Measurements from ENCODE around the gene RIMKLB. TPM values are rescaled to one million over a fixed set of nuclear protein-coding genes. Genes with fewer than 3 reads are reported as not detected.

RIMKLB gene
- polyA plus RNA-seq, 2 of the 4 experiments (the other 2 are of a cell fraction): 21.0 to 43.8 TPM

- no peak for TF ChIP-seq EHMT2 (IDR thresholded peaks at IDR 0.05; ENCODE audit: low read depth)
- TF ChIP-seq KDM5A (IDR thresholded peaks at IDR 0.05): no peak
Measured at GRCh38 chr12:8829621-8830020, 131.8 kb downstream of the RIMKLB start (continued).

DNA sequence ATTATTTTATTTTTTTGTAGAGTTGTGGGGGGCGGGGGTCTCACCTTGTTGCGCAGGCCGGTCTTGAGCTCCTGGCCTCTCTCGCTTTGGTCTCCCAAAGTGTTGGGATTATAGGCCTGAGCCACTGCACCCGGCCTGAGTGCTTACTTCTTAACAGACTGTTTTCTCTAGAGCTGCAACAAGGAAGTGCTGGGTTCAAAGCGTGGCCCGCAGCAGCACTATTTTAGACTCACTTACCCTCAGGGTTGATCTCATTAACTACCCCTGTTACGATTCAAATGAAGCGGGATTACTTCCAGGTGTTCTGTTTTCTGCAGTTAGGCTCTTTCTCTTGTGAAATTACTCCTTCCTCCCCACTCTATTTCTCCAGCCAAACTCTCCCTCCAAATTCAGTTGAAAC lies 133.3 kb downstream of the RIMKLB start:
- CTCF ChIA-PET: interaction anchor here (0.7 to 0.9 kb wide), 5 partner anchors 21 to 826 kb away, joined by 3 read pairs; no protein-coding TSS in a partner anchor
- POLR2A ChIA-PET: no interaction called here
- 81% methylated on average over 9 of the region's 9 CpGs for WGBS (ENCODE audit: missing lambda C conversion rate)
- ATAC-seq (no peak), FAIRE-seq (no peak), DNase-seq (ENCODE audit: low read depth in 1 of 2, low spot score in 1 of 2) (no peak)
- peaks cover 4% of the 10 kb centered on the region; the same call in 2 of the 3 replicates for H3K9me3 ChIP-seq
- no peak overlapping the region for H3K4me2 ChIP-seq
- H3K4me1 ChIP-seq: no peaks in the 10 kb centered on the region
- H3K27ac ChIP-seq: no peak overlapping the region
- H3K4me3 ChIP-seq: no peak overlapping the region
- TF ChIP-seq CHD2 (IDR thresholded peaks at IDR 0.05; ENCODE audit: low read length, partially characterized antibody): no peak
- no peak for TF ChIP-seq RARB (CRISPR knock-in tag; IDR thresholded peaks at IDR 0.05)
- no peak for TF ChIP-seq GATA3 (IDR thresholded peaks at IDR 0.05; ENCODE audit: borderline replicate concordance)
- no peak for TF ChIP-seq EHMT2 (IDR thresholded peaks at IDR 0.05; ENCODE audit: low read depth)
- TF ChIP-seq HEYL (CRISPR knock-in tag; IDR thresholded peaks at IDR 0.05): no peak
- no peak for TF ChIP-seq FOSB (CRISPR knock-in tag; IDR thresholded peaks at IDR 0.05)
- no peak for TF ChIP-seq NFE2L2 (conservative IDR thresholded peaks at IDR 0.05; ENCODE audit: low read length)
- TF ChIP-seq SREBF2 (IDR thresholded peaks at IDR 0.05): no peak

DNA sequence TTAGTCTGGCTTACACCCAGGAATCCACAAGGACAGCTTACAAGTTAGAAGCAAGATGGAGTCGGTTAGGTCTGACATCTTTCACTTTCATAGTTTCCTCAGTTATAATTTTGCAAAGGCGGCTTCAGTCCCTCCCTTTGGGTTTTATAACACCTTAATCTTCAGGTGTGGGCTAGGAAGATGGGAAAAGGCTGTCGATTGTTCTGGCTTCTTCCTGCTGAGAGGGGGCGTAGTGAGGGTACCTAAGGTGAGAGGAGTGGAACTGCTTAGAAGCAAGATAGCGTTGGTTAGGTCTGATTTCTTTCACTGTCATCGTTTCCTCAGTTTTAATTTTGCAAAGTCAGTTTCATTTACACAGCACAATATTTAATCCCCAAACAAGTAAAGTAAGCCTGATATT lies 134.7 kb downstream of the RIMKLB start:
- FAIRE-seq (no peak), ATAC-seq (no peak), DNase-seq (ENCODE audit: low read depth in 1 of 2, low spot score in 1 of 2) (no peak)
- H3K9me3 ChIP-seq: no peaks in the 10 kb centered on the region
- no peaks in the 10 kb centered on the region for H3K4me1 ChIP-seq
- ChIA-PET POLR2A (no interaction called here), CTCF (no interaction called here)
- H3K4me2 ChIP-seq: no peak overlapping the region
- H3K27ac ChIP-seq: no peak overlapping the region
- 73% methylated on average over 6 of the region's 6 CpGs for WGBS (ENCODE audit: missing lambda C conversion rate)
- H3K4me3 ChIP-seq: no peak overlapping the region
- TF ChIP-seq HEYL (CRISPR knock-in tag; IDR thresholded peaks at IDR 0.05): no peak
- no peak for TF ChIP-seq EHF (CRISPR knock-in tag; IDR thresholded peaks at IDR 0.05)
- TF ChIP-seq MAX (IDR thresholded peaks at IDR 0.05): no peak
- TF ChIP-seq RCOR1 (IDR thresholded peaks at IDR 0.05; ENCODE audit: low read depth, low read length): no peak
- no peak for TF ChIP-seq RARB (CRISPR knock-in tag; IDR thresholded peaks at IDR 0.05)
- no peak for TF ChIP-seq EP300 (IDR thresholded peaks at IDR 0.05)
- no peak for TF ChIP-seq KDM1A (IDR thresholded peaks at IDR 0.05; ENCODE audit: low read depth)
- no peak for TF ChIP-seq JUNB (IDR thresholded peaks at IDR 0.05)
- no peak for TF ChIP-seq HMGXB4 (CRISPR knock-in tag; IDR thresholded peaks at IDR 0.05; ENCODE audit: borderline replicate concordance)
- no peak for TF ChIP-seq CEBPB (IDR thresholded peaks at IDR 0.05)
- no peak for TF ChIP-seq TFCP2L1 (CRISPR knock-in tag; IDR thresholded peaks at IDR 0.05)
- no peak for TF ChIP-seq HOXB5 (CRISPR knock-in tag; IDR thresholded peaks at IDR 0.05)

Other genes starting within 250 kb of the RIMKLB start
- not detected in 2 replicates for gene CLEC6A, start 242.0 kb upstream of the RIMKLB start, polyA plus RNA-seq (2011; rRNA removed)
- not detected in 3 replicates for gene CLEC6A, start 242.0 kb upstream of the RIMKLB start, polyA plus RNA-seq (2017; fragmentation: RNase III; extraction: RNeasy Plus Mini Kit Qiagen cat#74134 plus additional on column Dnase treatment)
- not detected in 2 replicates for gene CLEC4D, start 184.5 kb upstream of the RIMKLB start, polyA plus RNA-seq (2011; rRNA removed)
- not detected in 3 replicates for gene CLEC4D, start 184.5 kb upstream of the RIMKLB start, polyA plus RNA-seq (2017; fragmentation: RNase III; extraction: RNeasy Plus Mini Kit Qiagen cat#74134 plus additional on column Dnase treatment)
- 0.06 and 0.28 TPM in 2 replicates for gene CLEC4E, start 157.1 kb upstream of the RIMKLB start, polyA plus RNA-seq (2011; rRNA removed)
- gene CLEC4E, start 157.1 kb upstream of the RIMKLB start, polyA plus RNA-seq (2017; fragmentation: RNase III; extraction: RNeasy Plus Mini Kit Qiagen cat#74134 plus additional on column Dnase treatment): not detected in 3 replicates
- gene AICDA, start 85.1 kb upstream of the RIMKLB start, polyA plus RNA-seq (2011; rRNA removed): 0.12 and 0.16 TPM in 2 replicates
- 0.05 to 0.16 TPM (median 0.05 TPM) in 3 replicates for gene AICDA, start 85.1 kb upstream of the RIMKLB start, polyA plus RNA-seq (2017; fragmentation: RNase III; extraction: RNeasy Plus Mini Kit Qiagen cat#74134 plus additional on column Dnase treatment)
- gene MFAP5, start 35.2 kb upstream of the RIMKLB start, polyA plus RNA-seq (2011; rRNA removed): 0.40 and 0.48 TPM in 2 replicates
- 0.15 to 0.41 TPM (median 0.40 TPM) in 3 replicates for gene MFAP5, start 35.2 kb upstream of the RIMKLB start, polyA plus RNA-seq (2017; fragmentation: RNase III; extraction: RNeasy Plus Mini Kit Qiagen cat#74134 plus additional on column Dnase treatment)
- gene A2ML1, start 124.6 kb downstream of the RIMKLB start, polyA plus RNA-seq (2011; rRNA removed): not detected in 2 replicates
- gene A2ML1, start 124.6 kb downstream of the RIMKLB start, polyA plus RNA-seq (2017; fragmentation: RNase III; extraction: RNeasy Plus Mini Kit Qiagen cat#74134 plus additional on column Dnase treatment): not detected in 3 replicates
- 26.5 and 40.5 TPM in 2 replicates for gene PHC1, start 216.5 kb downstream of the RIMKLB start, polyA plus RNA-seq (2011; rRNA removed)
- 10.6 to 12.6 TPM (median 11.2 TPM) in 3 replicates for gene PHC1, start 216.5 kb downstream of the RIMKLB start, polyA plus RNA-seq (2017; fragmentation: RNase III; extraction: RNeasy Plus Mini Kit Qiagen cat#74134 plus additional on column Dnase treatment)

All from A549 (cell line).